ENCODE data around the gene BDH1. TPM values are rescaled to one million over a fixed set of nuclear protein-coding genes. Genes with fewer than 3 reads are reported as not detected.

The BDH1 gene
- polyA plus RNA-seq, 1 donor (not counting 4 experiments of a cell fraction or from before 2014, with no cell fraction given) = 30.2 TPM

- DNase-seq (ENCODE audit: low read depth, low spot score) (no peak), FAIRE-seq (no peak)
- H3K4me3 ChIP-seq (ENCODE audit: control insufficient read depth in 2 of 3, extremely low read depth in 1 of 3, insufficient read depth in 2 of 3, low read depth in 1 of 3, low read length in 3 of 3) = no peak overlapping the region
- TF ChIP-seq EZH2 (IDR thresholded peaks at IDR 0.05; ENCODE audit: low read length) = no peak
- TF ChIP-seq, protein P1, sequence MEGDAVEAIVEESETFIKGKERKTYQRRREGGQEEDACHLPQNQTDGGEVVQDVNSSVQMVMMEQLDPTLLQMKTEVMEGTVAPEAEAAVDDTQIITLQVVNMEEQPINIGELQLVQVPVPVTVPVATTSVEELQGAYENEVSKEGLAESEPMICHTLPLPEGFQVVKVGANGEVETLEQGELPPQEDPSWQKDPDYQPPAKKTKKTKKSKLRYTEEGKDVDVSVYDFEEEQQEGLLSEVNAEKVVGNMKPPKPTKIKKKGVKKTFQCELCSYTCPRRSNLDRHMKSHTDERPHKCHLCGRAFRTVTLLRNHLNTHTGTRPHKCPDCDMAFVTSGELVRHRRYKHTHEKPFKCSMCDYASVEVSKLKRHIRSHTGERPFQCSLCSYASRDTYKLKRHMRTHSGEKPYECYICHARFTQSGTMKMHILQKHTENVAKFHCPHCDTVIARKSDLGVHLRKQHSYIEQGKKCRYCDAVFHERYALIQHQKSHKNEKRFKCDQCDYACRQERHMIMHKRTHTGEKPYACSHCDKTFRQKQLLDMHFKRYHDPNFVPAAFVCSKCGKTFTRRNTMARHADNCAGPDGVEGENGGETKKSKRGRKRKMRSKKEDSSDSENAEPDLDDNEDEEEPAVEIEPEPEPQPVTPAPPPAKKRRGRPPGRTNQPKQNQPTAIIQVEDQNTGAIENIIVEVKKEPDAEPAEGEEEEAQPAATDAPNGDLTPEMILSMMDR (optimal IDR thresholded peaks at IDR 0.05 in 1 of 3, IDR thresholded peaks at IDR 0.05 in 1 of 3, conservative IDR thresholded peaks at IDR 0.05 in 1 of 3; ENCODE audit: extremely low read depth in 1 of 3, insufficient read depth in 2 of 3, low read length in 3 of 3) = no peak
- H3K4me2 ChIP-seq (ENCODE audit: control insufficient read depth, extremely low read depth, insufficient read depth, low read depth, low read length) = no peak overlapping the region
- dilution Hi-C loops (cut with MboI; ENCODE audit: extremely low pct_ligation_motif_present, low sequenced_read_pairs) = no loop called here
- peaks cover 20% of the 10 kb centered on the region for H3K4me1 ChIP-seq (ENCODE audit: control insufficient read depth, extremely low read depth, insufficient read depth, low read length)
- H3K9me3 ChIP-seq (ENCODE audit: control insufficient read depth, low read depth, low read length) = no peaks in the 10 kb centered on the region
- H2AFZ ChIP-seq (ENCODE audit: control insufficient read depth, low read length) = no peak overlapping the region
- no peaks in the 10 kb centered on the region for H3K36me3 ChIP-seq (ENCODE audit: control insufficient read depth in 2 of 2, extremely low read depth in 1 of 2, insufficient read depth in 2 of 2, low read length in 2 of 2)
- H3K27ac ChIP-seq (ENCODE audit: control insufficient read depth, insufficient read depth, low read length) = no peak overlapping the region
- no peaks in the 10 kb centered on the region for H3K27me3 ChIP-seq (ENCODE audit: control insufficient read depth, extremely low read depth, insufficient read depth, low read length)
- H3K79me2 ChIP-seq (ENCODE audit: control insufficient read depth, insufficient read depth, low read length) = no peaks in the 10 kb centered on the region
- H4K20me1 ChIP-seq (ENCODE audit: control insufficient read depth, extremely low read depth, insufficient read depth, low read length) = no peaks in the 10 kb centered on the region
- H3K9me1 ChIP-seq (ENCODE audit: control insufficient read depth, extremely low read depth, insufficient read depth, low read length) = peaks cover 2% of the 10 kb centered on the region
- no peak overlapping the region for H3K9ac ChIP-seq (ENCODE audit: control insufficient read depth, extremely low read depth, insufficient read depth, low read length)
These were observed 95.1 kb downstream of the BDH1 start for GRCh38 chr3:197460639-197461038.

DNA sequence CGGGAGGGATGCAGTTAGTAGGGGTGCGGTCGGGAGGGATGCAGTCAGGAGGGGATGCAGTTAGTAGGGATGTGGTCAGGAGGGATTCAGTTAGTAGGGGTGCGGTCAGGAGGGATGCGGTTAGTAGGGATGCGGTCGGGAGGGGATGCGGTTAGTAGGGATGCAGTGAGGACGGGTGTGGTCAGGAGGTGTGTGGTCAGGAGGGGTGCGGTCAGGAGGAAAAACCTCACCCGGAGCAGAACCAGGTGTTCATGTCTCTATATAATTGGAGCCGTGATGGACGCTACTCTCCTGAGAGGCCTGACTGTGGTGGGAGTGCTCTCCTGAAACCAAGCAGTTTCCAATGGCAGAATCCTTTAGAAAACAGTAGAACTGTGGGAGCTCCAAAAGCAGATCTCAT is 95.8 kb downstream of the BDH1 start:
- FAIRE-seq = no peak
- DNase-seq (ENCODE audit: low read depth, low spot score) = no peak

More for the DNA sequence above, 95.8 kb downstream of the BDH1 start:
- no peaks in the 10 kb centered on the region for H3K79me2 ChIP-seq (ENCODE audit: control insufficient read depth, insufficient read depth, low read length)
- no peak overlapping the region for H3K27ac ChIP-seq (ENCODE audit: control insufficient read depth, insufficient read depth, low read length)
- H3K27me3 ChIP-seq (ENCODE audit: control insufficient read depth, extremely low read depth, insufficient read depth, low read length) = no peaks in the 10 kb centered on the region
- no peaks in the 10 kb centered on the region for H4K20me1 ChIP-seq (ENCODE audit: control insufficient read depth, extremely low read depth, insufficient read depth, low read length)
- dilution Hi-C loops (cut with MboI; ENCODE audit: extremely low pct_ligation_motif_present, low sequenced_read_pairs) = no loop called here
- no peaks in the 10 kb centered on the region for H3K36me3 ChIP-seq (ENCODE audit: control insufficient read depth in 2 of 2, extremely low read depth in 1 of 2, insufficient read depth in 2 of 2, low read length in 2 of 2)
- H3K9me1 ChIP-seq (ENCODE audit: control insufficient read depth, extremely low read depth, insufficient read depth, low read length) = peaks cover 2% of the 10 kb centered on the region
- H2AFZ ChIP-seq (ENCODE audit: control insufficient read depth, low read length) = no peak overlapping the region
- no peaks in the 10 kb centered on the region for H3K9me3 ChIP-seq (ENCODE audit: control insufficient read depth, low read depth, low read length)
- TF ChIP-seq, protein P1 (optimal IDR thresholded peaks at IDR 0.05 in 1 of 3, IDR thresholded peaks at IDR 0.05 in 1 of 3, conservative IDR thresholded peaks at IDR 0.05 in 1 of 3; ENCODE audit: extremely low read depth in 1 of 3, insufficient read depth in 2 of 3, low read length in 3 of 3) = no peak
- TF ChIP-seq EZH2 (IDR thresholded peaks at IDR 0.05; ENCODE audit: low read length) = no peak
- H3K9ac ChIP-seq (ENCODE audit: control insufficient read depth, extremely low read depth, insufficient read depth, low read length) = no peak overlapping the region
- H3K4me3 ChIP-seq (ENCODE audit: control insufficient read depth in 2 of 3, extremely low read depth in 1 of 3, insufficient read depth in 2 of 3, low read depth in 1 of 3, low read length in 3 of 3) = no peak overlapping the region
- H3K4me1 ChIP-seq (ENCODE audit: control insufficient read depth, extremely low read depth, insufficient read depth, low read length) = peaks cover 20% of the 10 kb centered on the region
- no peak overlapping the region for H3K4me2 ChIP-seq (ENCODE audit: control insufficient read depth, extremely low read depth, insufficient read depth, low read depth, low read length)

Small RNA genes lying within 50 kb of the gene (small RNA-seq; reads per million reads assigned to genes)
- gene AC132008.1 (ENCODE audit: insufficient read length in 3 of 3, low read depth in 3 of 3, low replicate concordance in 1 of 3) = 0 reads per million in 3 experiments

Other genes starting within 250 kb of the BDH1 start
- 8.1 to 15.4 TPM (median 8.9 TPM) in 3 replicates for gene RUBCN, start 180.9 kb upstream of the BDH1 start, polyA plus RNA-seq
- 34.0 to 48.0 TPM (median 35.6 TPM) in 3 replicates for gene FYTTD1, start 193.9 kb upstream of the BDH1 start, polyA plus RNA-seq
- gene LRCH3, start 235.3 kb upstream of the BDH1 start, polyA plus RNA-seq = 31.6 to 50.2 TPM (median 47.4 TPM) in 3 replicates